Activated naive CD4-positive, alpha-beta T cell treated with anti-CD3 and anti-CD28 coated beads, Interleukin-2, amount 10 ng/mL, durations not matched to agents 7 days and 5 days (primary cell): Measurements from ENCODE around the gene PACSIN1.

Source experiments
- CTCF ChIA-PET: fragments of 350-600 bp; sonication (Branson Sonifier 250); formaldehyde crosslinking; loops from one replicate; lab custom pipeline; 2021; ENCODE audit warnings: antibody characterized with exemption; lab: Charles Lee
- DNase-seq: peaks from one replicate; pipeline ENCODE4 v3.0.0-alpha.2; 2020
- H3K27ac Mint-ChIP-seq: one replicate; pipeline ENCODE4 v1.8.0; 2021; ENCODE audit warnings: mild to moderate bottlenecking, moderate library complexity, mixed read lengths
- H3K27me3 Mint-ChIP-seq: one replicate; pipeline ENCODE4 v1.8.0; 2021; ENCODE audit warnings: mild to moderate bottlenecking, mixed read lengths
- H3K36me3 Mint-ChIP-seq: one replicate; pipeline ENCODE4 v1.8.0; 2021; ENCODE audit warnings: mixed read lengths
- H3K4me1 Mint-ChIP-seq: one replicate; pipeline ENCODE4 v1.8.0; 2021; ENCODE audit warnings: mixed read lengths
- H3K4me3 Mint-ChIP-seq: one replicate; pipeline ENCODE4 v1.8.0; 2021; ENCODE audit warnings: mild to moderate bottlenecking, moderate library complexity, mixed read lengths
- H3K9me3 Mint-ChIP-seq: one replicate; pipeline ENCODE4 v1.8.0; 2021; ENCODE audit warnings: mixed read lengths

The PACSIN1 gene

DNA sequence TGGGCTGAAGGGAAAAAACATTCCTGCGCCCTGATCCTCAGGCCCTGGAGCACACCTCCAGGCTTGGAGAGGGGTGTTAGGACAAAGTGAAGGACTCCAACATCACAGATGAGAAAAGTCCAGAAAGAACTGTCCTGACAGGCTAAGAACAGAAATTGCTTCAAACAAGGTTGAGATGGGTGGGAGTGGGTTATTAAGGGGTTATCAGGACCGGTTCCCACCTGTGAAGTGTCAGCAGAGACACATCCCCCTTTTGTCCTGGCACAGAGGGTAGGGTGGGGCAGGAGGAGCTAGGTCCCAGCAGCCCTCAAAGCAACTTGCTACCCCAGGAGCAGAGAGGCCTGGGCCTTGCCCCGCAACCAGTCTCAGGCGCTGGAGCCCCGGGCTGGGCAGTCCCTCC lies 86.7 kb downstream of the PACSIN1 start:
- peaks cover 50% of the 10 kb centered on the region for H3K27me3 Mint-ChIP-seq
- no peak overlapping the region for H3K4me3 Mint-ChIP-seq
- H3K36me3 Mint-ChIP-seq, result no peaks in the 10 kb centered on the region
- H3K27ac Mint-ChIP-seq, result no peak overlapping the region
- no peak for DNase-seq
- H3K9me3 Mint-ChIP-seq, result no peaks in the 10 kb centered on the region
- H3K4me1 Mint-ChIP-seq, result peaks cover 15% of the 10 kb centered on the region
- CTCF ChIA-PET, result no interaction called here

- no peak overlapping the region for H3K4me3 Mint-ChIP-seq
- CTCF ChIA-PET, result no interaction called here
- H3K9me3 Mint-ChIP-seq, result no peaks in the 10 kb centered on the region
- no peak for DNase-seq
- H3K27ac Mint-ChIP-seq, result no peak overlapping the region
- H3K27me3 Mint-ChIP-seq, result peaks cover 45% of the 10 kb centered on the region
- peaks cover 15% of the 10 kb centered on the region for H3K4me1 Mint-ChIP-seq
- no peaks in the 10 kb centered on the region for H3K36me3 Mint-ChIP-seq
Observed at GRCh38 chr6:34553146-34553545, 87.3 kb downstream of the PACSIN1 start.

DNA sequence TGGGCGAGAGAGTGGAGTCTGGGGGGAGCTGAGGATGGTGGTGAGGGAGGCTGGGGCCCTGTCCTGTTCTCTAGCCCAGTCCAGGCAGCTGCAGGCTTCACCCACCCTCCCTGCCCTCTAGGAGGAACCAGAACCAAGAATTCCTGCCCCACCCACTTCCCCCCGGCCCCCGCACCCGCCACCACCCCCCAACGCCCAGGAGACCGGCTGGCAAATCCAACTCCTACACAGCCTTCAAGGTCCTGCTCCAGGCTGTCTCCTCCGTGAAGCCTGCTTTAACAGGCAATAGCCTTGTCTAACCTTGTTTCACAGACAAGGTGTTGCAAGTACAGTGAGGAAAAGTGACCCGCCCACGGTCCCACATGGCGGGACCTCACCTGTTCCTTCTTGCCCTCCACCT lies 87.9 kb downstream of the PACSIN1 start:
- H3K27ac Mint-ChIP-seq, result no peak overlapping the region

GRCh38 chr6:34554291-34555006 lies 88.6 kb downstream of the PACSIN1 start:
- CTCF ChIA-PET, result interaction anchor here (1.6 kb wide), 1 partner anchor 27 kb away, joined by 7 read pairs; no protein-coding TSS in a partner anchor
- no peak for DNase-seq
- H3K9me3 Mint-ChIP-seq, result no peaks in the 10 kb centered on the region
- H3K36me3 Mint-ChIP-seq, result no peaks in the 10 kb centered on the region
- peaks cover 42% of the 10 kb centered on the region for H3K27me3 Mint-ChIP-seq
- H3K4me3 Mint-ChIP-seq, result no peak overlapping the region
- peaks cover 15% of the 10 kb centered on the region for H3K4me1 Mint-ChIP-seq
- peak overlapping the region; percentile 60 for H3K27ac Mint-ChIP-seq

More for the DNA sequence above, 87.9 kb downstream of the PACSIN1 start:
- H3K36me3 Mint-ChIP-seq, result no peaks in the 10 kb centered on the region
- peaks cover 42% of the 10 kb centered on the region for H3K27me3 Mint-ChIP-seq
- H3K4me1 Mint-ChIP-seq, result peaks cover 15% of the 10 kb centered on the region
- H3K9me3 Mint-ChIP-seq, result no peaks in the 10 kb centered on the region
- no peak for DNase-seq
- no peak overlapping the region for H3K4me3 Mint-ChIP-seq
- CTCF ChIA-PET, result interaction anchor here (1.6 kb wide), 1 partner anchor 26 kb away, joined by 7 read pairs; no protein-coding TSS in a partner anchor

DNA sequence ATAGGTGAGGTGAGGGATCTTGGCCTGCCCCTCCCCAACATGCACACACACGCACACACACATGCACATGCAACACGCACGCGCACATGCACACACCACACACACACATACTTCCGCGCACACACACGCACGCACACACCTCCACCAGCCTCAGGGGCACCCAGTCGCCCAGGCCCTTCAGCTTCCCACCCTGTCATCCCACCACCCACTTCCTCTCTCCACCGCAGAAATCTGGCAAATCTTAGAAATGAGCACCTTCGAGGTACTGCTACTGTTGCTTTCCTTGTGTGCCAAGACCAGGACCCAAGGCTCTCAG lies 89.1 kb downstream of the PACSIN1 start:
- H3K4me3 Mint-ChIP-seq, result no peak overlapping the region
- CTCF ChIA-PET, result interaction anchor here (1.4 to 1.6 kb wide), 2 partner anchors 27 to 95 kb away, joined by 4 to 7 read pairs; no protein-coding TSS in a partner anchor
- peak; percentile 31 for DNase-seq
- peaks cover 15% of the 10 kb centered on the region for H3K4me1 Mint-ChIP-seq
- peak overlapping the region; percentile 19 for H3K27ac Mint-ChIP-seq
- H3K27me3 Mint-ChIP-seq, result peaks cover 45% of the 10 kb centered on the region
- no peaks in the 10 kb centered on the region for H3K36me3 Mint-ChIP-seq
- H3K9me3 Mint-ChIP-seq, result no peaks in the 10 kb centered on the region

DNA sequence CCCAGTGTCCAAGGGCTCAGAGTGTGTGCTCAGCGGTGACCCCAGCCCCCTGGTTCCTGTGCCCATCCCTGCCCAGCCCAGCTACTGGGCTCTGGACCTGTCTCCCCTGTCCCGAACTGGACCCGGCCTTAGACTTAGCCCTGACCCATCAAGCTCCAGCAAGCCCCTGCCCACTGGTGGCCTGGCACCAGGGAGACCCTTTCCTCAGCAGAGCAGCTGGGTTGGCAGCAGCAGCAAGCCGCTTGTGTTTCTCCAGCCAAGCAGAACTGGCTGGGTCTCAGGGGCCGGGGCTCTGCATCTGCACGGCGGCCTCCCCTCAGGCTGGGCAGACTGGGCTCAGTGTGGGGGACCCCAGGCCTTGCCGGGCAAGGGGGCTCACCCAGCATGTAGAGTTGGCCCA lies 89.5 kb downstream of the PACSIN1 start:
- Mint-ChIP-seq H3K4me1 (peaks cover 15% of the 10 kb centered on the region), H3K4me3 (no peak overlapping the region), H3K9me3 (no peaks in the 10 kb centered on the region), H3K27me3 (peaks cover 45% of the 10 kb centered on the region), H3K27ac (no peak overlapping the region), H3K36me3 (no peaks in the 10 kb centered on the region)
- no peak for DNase-seq
- CTCF ChIA-PET, result interaction anchor here (1.4 to 1.6 kb wide), 2 partner anchors 28 to 95 kb away, joined by 4 to 7 read pairs; no protein-coding TSS in a partner anchor

DNA sequence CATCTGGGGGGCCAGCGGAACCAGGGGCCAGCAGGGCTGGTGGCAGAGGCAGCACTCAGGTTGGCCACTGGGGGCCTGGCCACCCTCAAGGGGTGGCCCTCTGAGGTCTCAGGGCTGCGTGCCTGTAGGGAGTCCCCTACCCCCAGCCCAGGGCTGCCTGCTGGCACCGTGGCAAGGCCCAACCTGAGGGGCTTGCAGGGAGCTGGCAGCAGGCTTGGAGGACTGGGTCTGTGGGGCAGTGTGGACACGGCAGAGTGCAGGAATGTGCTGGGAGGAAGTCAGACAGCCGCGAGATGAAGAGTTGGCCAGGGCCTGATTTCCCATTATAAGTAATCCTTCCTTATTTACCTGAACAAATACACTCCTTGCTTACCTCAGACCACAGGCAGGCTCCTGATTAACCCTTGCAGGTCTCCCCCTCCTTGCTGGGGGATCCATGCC lies 90.2 kb downstream of the PACSIN1 start, which contains the start of gene SPDEF:
Gene SPDEF, minus strand, starts transcription at position 299 of the 441 bp plus-strand sequence. CDS start 11,874 bp downstream, outside the sequence.
- Mint-ChIP-seq H3K27me3 (peaks cover 43% of the 10 kb centered on the region), H3K4me3 (no peak within 1 kb of the TSS), H3K9me3 (no peaks in the 10 kb centered on the region), H3K27ac (no peak within 1 kb of the TSS), H3K36me3 (no peaks in the 10 kb centered on the region), H3K4me1 (peaks cover 15% of the 10 kb centered on the region)
- DNase-seq, result no peak
- CTCF ChIA-PET, result interaction anchor here (1.4 kb wide), 1 partner anchor 96 kb away, joined by 4 read pairs; no protein-coding TSS in a partner anchor

DNA sequence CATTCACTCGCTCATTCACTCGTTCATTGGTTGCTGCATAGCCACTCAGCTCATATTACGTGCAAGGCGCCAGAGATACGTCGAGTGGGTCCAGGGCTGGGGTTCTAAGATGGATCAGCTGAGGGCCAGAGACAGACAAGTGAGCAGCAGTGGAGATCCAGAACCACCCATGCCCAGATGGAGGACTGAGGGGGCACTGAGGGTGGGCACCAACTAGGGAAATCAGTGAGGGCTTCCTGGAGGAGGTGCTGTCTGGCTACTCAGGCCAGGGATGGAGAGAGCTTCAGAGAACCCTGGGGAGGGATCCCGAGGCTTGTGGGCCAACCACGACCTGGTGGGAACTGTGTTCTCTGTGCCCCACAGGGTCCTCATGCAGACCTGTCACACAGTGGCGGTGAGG lies 90.6 kb downstream of the PACSIN1 start:
- no peak overlapping the region for H3K4me3 Mint-ChIP-seq
- peaks cover 15% of the 10 kb centered on the region for H3K4me1 Mint-ChIP-seq
- H3K36me3 Mint-ChIP-seq, result no peaks in the 10 kb centered on the region
- no peak overlapping the region for H3K27ac Mint-ChIP-seq
- CTCF ChIA-PET, result no interaction called here
- H3K9me3 Mint-ChIP-seq, result no peaks in the 10 kb centered on the region
- peaks cover 38% of the 10 kb centered on the region for H3K27me3 Mint-ChIP-seq
- no peak for DNase-seq

- CTCF ChIA-PET, result no interaction called here
- no peak overlapping the region for H3K4me3 Mint-ChIP-seq
- no peaks in the 10 kb centered on the region for H3K36me3 Mint-ChIP-seq
- no peaks in the 10 kb centered on the region for H3K9me3 Mint-ChIP-seq
- H3K27me3 Mint-ChIP-seq, result peaks cover 31% of the 10 kb centered on the region
- H3K4me1 Mint-ChIP-seq, result peaks cover 15% of the 10 kb centered on the region
- H3K27ac Mint-ChIP-seq, result no peak overlapping the region
- DNase-seq, result no peak
Observed at GRCh38 chr6:34557228-34557627, 91.4 kb downstream of the PACSIN1 start.

GRCh38 chr6:34558172-34558714 lies 92.4 kb downstream of the PACSIN1 start:
- Mint-ChIP-seq H3K9me3 (no peaks in the 10 kb centered on the region), H3K36me3 (no peaks in the 10 kb centered on the region), H3K4me1 (peaks cover 15% of the 10 kb centered on the region), H3K27ac (no peak overlapping the region), H3K27me3 (peaks cover 23% of the 10 kb centered on the region), H3K4me3 (no peak overlapping the region)
- CTCF ChIA-PET, result no interaction called here
- no peak for DNase-seq

DNA sequence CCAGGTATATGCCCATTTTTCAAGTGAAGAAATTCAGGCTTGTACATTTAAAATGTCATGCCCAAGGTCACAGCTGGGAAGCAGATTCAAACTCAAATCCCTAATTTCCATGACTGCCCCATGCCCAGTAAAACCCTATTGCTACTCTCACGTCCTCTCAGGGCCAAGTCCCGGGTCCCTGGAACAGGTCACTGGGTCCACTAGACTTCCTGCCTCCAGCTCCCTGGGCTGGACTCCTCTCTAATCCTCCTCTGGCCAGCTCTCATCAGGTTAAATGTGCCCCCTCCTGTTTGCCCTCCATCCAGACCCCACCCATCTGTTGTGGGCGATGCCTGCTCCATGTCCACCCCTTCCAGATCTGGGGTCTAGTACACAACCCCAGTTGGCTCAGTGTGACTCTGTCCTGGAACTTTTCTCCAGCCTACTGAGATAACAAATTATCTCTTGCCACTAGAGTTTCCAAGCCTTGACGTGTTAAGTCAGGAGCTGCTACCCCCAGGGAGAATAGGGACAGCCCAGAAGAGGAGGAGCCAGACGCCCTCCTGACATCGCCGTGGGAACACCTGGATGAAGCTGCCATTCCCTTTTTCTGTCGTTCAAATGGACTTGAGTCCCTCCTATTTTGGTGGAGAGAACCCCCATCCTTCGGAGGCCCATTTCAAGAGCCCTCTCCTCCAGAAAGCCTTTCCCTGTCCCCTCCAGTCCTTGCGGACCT lies 93.9 kb downstream of the PACSIN1 start:
- Mint-ChIP-seq H3K27ac (no peak overlapping the region), H3K36me3 (no peaks in the 10 kb centered on the region), H3K4me3 (no peak overlapping the region), H3K9me3 (no peaks in the 10 kb centered on the region), H3K27me3 (peaks cover 24% of the 10 kb centered on the region), H3K4me1 (peaks cover 5% of the 10 kb centered on the region)
- CTCF ChIA-PET, result interaction anchor here (1.9 kb wide), 1 partner anchor 100 kb away, joined by 4 read pairs; no protein-coding TSS in a partner anchor
- no peak for DNase-seq

- no peaks in the 10 kb centered on the region for H3K36me3 Mint-ChIP-seq
- H3K4me1 Mint-ChIP-seq, result no peaks in the 10 kb centered on the region
- CTCF ChIA-PET, result interaction anchor here (1.9 kb wide), 1 partner anchor 100 kb away, joined by 4 read pairs; no protein-coding TSS in a partner anchor
- H3K9me3 Mint-ChIP-seq, result no peaks in the 10 kb centered on the region
- peaks cover 19% of the 10 kb centered on the region for H3K27me3 Mint-ChIP-seq
- no peak for DNase-seq
- no peak overlapping the region for H3K4me3 Mint-ChIP-seq
- no peak overlapping the region for H3K27ac Mint-ChIP-seq
Observed at GRCh38 chr6:34560366-34561226, 94.7 kb downstream of the PACSIN1 start.

DNA sequence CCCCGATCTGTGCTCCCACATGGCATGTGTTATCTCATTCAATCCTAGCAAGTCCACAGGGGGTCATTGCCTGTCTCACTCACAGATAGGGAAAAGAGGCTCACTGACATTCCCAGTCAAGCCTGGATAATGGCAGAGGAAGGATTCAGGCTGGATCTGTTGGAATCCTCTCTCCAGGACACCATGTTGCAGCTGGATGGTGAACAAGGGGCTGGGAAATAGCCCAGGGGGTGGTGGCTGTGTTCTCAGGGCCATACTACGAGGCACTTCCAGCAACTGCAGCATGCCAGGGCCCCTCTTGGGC lies 95.3 kb downstream of the PACSIN1 start:
- no peak overlapping the region for H3K4me3 Mint-ChIP-seq
- no peak for DNase-seq
- no peak overlapping the region for H3K27ac Mint-ChIP-seq
- H3K4me1 Mint-ChIP-seq, result no peaks in the 10 kb centered on the region
- H3K27me3 Mint-ChIP-seq, result peaks cover 23% of the 10 kb centered on the region
- no peaks in the 10 kb centered on the region for H3K9me3 Mint-ChIP-seq
- H3K36me3 Mint-ChIP-seq, result no peaks in the 10 kb centered on the region
- CTCF ChIA-PET, result interaction anchor here (1.9 kb wide), 1 partner anchor 101 kb away, joined by 4 read pairs; no protein-coding TSS in a partner anchor

- H3K27ac Mint-ChIP-seq, result no peak overlapping the region
- no peak for DNase-seq
- no peaks in the 10 kb centered on the region for H3K36me3 Mint-ChIP-seq
- no peaks in the 10 kb centered on the region for H3K4me1 Mint-ChIP-seq
- CTCF ChIA-PET, result no interaction called here
- H3K27me3 Mint-ChIP-seq, result peaks cover 25% of the 10 kb centered on the region
- no peaks in the 10 kb centered on the region for H3K9me3 Mint-ChIP-seq
- H3K4me3 Mint-ChIP-seq, result no peak overlapping the region
Observed at GRCh38 chr6:34562350-34562749, 96.5 kb downstream of the PACSIN1 start.
